HG02852 (cell line): ENCODE data around the gene ATP13A5.

ENCODE experiments used
- ATAC-seq: cut with Tn5 transposase; IDR thresholded peaks from one replicate; pipeline ENCODE4 v1.9.1; 2021; ENCODE audit warnings: mild to moderate bottlenecking, moderate library complexity; ENCODE audit not compliant: unreplicated experiment

ATP13A5 gene

GRCh38 chr3:193378706-193379105 lies at the start of gene ATP13A5:
Gene ATP13A5, minus strand, starts transcription at chr3:193378753. Its CDS starts 28 bp downstream, at chr3:193378725.
- ATAC-seq = no peak

GRCh38 chr3:193418576-193419373 lies 40.2 kb upstream of the ATP13A5 start:
- no peak for ATAC-seq

GRCh38 chr3:193416629-193417028 lies 38.1 kb upstream of the ATP13A5 start:
- no peak for ATAC-seq

GRCh38 chr3:193407688-193408087 lies 29.1 kb upstream of the ATP13A5 start:
- ATAC-seq = no peak

GRCh38 chr3:193407112-193407511 lies 28.6 kb upstream of the ATP13A5 start:
- no peak for ATAC-seq

GRCh38 chr3:193403307-193403706 lies 24.8 kb upstream of the ATP13A5 start:
- no peak for ATAC-seq

- ATAC-seq = no peak
Measured at GRCh38 chr3:193400304-193400703, 21.8 kb upstream of the ATP13A5 start.

- ATAC-seq = no peak
Measured at GRCh38 chr3:193396451-193397244, 18.1 kb upstream of the ATP13A5 start.

- ATAC-seq = no peak
Measured at GRCh38 chr3:193391902-193392301, 13.3 kb upstream of the ATP13A5 start.

- ATAC-seq = no peak
Measured at GRCh38 chr3:193389335-193389734, 10.8 kb upstream of the ATP13A5 start.

GRCh38 chr3:193388361-193388760 lies 9.8 kb upstream of the ATP13A5 start:
- no peak for ATAC-seq

- ATAC-seq = no peak
Measured at GRCh38 chr3:193387596-193387995, 9.0 kb upstream of the ATP13A5 start.

- no peak for ATAC-seq
Measured at GRCh38 chr3:193377591-193377990, 962 bp downstream of the ATP13A5 start.

- no peak for ATAC-seq
Measured at GRCh38 chr3:193375614-193376013, 2.9 kb downstream of the ATP13A5 start.

GRCh38 chr3:193372783-193373182 lies 5.8 kb downstream of the ATP13A5 start:
- peak; percentile 70 for ATAC-seq

- ATAC-seq = no peak
Measured at GRCh38 chr3:193367868-193368267, 10.7 kb downstream of the ATP13A5 start.

GRCh38 chr3:193357291-193357690 lies 21.3 kb downstream of the ATP13A5 start:
- ATAC-seq = no peak

- ATAC-seq = no peak
Measured at GRCh38 chr3:193354423-193354822, 24.1 kb downstream of the ATP13A5 start.

GRCh38 chr3:193350744-193351143 lies 27.8 kb downstream of the ATP13A5 start:
- no peak for ATAC-seq

GRCh38 chr3:193348686-193349085 lies 29.9 kb downstream of the ATP13A5 start:
- ATAC-seq = no peak

- peak; percentile 80 for ATAC-seq
Measured at GRCh38 chr3:193347521-193348501, 30.7 kb downstream of the ATP13A5 start.
